GM18520 (cell line): ENCODE measurements around the gene FAM47B.

Experiments
- ATAC-seq: cut with Tn5 transposase; IDR thresholded peaks from one replicate; pipeline ENCODE4 v1.9.1; 2021; ENCODE audit not compliant: unreplicated experiment

The FAM47B gene

DNA sequence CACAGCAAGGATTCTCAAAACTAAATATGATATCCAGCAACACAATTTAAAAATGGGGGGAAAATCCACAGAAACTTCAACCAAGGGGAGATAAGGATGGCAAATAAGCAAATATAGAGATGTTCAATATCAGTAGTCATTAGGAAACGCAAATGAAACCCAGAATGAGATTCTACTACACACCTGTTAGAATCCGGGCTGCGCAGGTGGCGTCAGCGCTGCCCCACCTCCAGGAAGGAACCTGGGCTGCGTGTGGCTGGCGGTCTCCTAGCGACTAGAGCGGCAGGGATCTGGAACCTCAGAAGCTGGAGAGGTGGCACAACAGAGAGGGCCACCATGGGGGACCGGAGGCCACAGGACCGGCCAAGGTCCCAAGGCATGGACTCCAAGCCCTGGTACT is at the start of gene FAM47B:
FAM47B (plus strand) TSS at position 301 of the 400 bp plus-strand sequence; CDS start at position 337, 36 bp downstream.
- ATAC-seq = no peak

DNA sequence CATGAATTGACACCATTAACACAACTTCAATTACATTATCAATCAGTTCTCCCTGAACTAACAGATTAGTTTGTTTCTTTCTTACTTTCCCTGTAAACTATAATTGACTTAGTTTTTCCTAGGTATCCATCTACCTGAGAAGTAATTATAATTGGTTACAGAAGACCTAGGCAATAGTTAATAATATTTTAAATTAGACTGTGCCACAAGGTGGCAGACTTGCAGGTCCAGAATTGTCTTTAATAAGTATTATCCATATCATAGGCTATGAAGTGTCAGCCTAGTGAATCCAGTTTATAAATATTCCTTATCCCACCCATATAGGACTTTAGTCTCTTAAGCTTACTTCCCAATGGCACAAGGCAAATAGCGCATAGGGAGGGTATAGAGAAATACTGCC is 48.9 kb upstream of the FAM47B start:
- ATAC-seq = no peak

DNA sequence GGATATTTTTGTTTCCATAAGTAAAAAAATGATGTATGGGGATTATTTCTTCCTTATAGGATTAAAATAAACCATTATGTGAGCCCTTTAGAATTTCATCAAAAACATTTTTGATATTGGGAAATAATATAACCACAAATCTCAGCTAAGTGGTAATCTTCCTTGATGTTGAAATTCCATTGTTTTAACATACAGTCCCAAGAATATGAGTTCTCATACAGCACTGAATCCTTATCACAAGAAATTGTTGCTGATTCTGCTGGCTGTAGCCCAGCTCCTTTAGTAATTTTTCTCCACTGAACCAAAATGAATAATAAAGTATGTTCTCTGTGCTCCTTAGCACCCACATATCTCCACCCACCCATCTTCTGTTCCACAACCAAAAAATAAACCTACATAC is 41.9 kb upstream of the FAM47B start:
- ATAC-seq = no peak

DNA sequence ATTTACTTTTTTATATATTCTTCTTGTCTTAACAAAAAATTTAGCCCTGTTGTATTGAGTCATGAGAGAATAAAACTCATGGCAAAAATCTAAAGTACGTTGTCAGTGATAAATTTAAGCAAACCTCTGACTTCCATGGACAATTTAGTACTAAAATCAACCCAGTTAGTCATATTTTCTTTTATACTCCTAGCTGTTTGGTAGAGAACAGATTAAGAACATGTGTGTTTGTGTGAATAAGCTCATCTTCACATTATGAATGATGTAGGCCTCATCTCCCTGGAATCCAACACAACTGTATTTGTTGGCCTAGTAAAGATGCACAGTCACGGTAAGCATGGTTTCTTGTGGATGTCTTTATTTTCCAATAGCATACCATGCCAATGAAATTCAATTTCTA is 40.8 kb upstream of the FAM47B start:
- no peak for ATAC-seq

DNA sequence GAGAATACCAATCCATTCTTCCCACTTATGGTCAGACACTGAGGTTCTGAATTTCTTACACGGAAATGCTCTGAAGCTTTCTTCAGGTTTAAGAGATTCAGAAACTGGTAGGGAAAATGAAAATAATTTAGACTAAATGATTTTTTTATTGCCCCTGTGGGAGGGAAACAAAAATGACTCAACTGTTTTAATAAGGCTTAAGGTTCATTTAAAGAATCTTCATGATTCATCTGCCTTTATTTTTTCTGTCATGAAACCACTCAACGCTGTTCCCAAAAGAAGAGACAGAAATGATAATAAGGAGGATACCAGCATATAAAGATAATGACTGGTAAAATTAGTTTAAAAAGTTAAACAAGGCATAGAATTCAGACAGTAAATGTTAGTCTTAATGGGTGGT is 39.3 kb upstream of the FAM47B start:
- ATAC-seq = no peak

DNA sequence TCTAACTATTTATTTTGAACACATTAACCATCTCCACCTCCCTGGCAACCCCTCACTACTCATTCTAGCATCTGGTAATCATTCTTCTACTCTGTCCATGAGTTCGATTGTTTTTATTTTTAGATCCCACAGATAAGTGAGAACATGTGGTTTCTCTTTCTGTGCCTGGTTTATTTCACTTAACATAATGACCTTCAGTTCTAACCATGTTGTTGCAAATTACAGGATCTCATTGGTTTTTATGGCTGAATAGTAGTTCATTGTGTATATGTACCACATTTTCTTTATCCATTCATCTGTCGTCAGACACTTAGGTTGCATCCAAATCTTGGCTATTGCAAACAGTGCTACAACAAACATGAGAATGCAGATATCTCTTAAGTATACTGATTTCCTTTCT is 33.4 kb upstream of the FAM47B start:
- no peak for ATAC-seq

DNA sequence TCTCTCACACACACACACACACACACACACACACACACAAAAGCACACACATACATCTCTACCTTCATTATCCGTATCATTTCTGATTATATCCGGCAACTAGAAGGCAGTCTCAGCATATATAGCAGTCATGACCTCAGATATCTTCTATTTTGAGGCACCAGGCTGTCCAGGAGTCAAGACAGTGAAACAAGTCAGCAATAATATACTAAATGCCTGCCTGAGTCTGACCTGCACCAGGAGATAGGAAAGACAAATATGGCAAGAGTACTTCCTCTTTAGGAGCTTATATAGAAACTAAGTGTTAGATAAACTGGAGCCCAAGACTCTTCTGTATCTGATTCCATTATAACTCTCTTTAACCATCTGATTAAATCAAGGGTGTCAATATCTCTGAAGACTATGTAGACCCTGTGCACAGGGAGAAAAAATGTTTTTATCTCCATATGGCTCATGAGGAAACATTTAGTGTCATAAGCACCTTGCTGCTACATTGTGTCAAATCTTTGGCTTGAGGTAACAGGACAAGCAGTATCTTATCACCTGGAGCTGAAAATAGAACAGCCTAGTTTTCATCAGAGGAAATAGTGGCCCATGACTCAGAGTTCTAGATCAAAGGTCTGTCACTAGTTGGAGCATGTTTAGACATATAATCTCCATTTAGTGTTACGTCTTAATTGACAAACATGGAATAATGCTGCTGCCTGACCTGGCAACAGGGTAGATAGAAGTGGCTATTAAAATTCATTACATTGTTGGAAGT is 27.0 kb upstream of the FAM47B start:
- no peak for ATAC-seq

DNA sequence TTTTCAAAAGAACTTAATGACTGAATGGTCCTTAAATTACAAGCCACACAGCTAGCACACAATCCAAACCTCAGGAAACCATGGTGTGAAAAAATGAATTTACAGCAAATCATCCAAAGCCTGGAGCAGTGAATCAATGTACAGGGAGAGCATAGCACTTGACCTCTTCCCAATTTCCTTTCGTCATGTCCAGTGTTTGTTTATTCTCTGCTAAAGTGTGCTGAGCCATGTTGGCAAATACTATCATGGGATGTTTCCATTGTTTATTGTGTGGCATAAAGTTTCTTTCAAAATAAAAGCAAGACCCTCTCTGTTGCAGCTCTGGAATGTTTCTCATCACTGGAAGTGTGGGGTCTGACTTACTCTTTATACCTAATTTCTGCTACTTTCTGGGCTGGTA is 25.4 kb upstream of the FAM47B start:
- no peak for ATAC-seq

DNA sequence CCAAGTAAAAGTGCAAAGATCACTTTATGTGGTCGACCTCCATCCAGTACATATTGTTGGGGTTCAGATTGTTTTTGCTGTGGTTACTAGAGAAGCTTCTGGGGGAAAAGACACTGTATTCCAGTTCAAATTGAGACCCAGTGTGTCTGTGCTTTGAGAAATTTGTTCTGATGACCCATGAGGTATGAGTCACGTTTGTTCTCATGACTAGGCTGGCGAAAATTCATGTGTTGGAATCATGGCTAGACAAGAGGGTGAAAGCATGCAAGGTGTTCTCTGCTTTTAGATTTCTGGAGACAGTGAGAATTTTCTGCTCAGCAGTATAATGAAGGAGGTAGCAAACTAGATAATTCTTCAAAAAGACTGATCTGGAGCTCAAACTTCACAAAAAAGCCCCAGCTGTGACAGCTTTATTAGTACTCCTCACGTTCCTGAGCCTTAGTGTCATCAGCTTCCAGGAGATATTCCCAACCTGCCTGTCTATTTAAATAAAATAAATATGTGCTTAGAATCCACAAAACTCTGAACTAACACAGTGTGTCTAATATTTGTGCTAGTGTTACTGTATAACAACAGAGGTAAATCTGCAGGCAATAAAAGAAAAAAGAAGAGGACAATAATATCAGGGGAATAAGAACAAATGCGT is 24.4 kb upstream of the FAM47B start:
- no peak for ATAC-seq

DNA sequence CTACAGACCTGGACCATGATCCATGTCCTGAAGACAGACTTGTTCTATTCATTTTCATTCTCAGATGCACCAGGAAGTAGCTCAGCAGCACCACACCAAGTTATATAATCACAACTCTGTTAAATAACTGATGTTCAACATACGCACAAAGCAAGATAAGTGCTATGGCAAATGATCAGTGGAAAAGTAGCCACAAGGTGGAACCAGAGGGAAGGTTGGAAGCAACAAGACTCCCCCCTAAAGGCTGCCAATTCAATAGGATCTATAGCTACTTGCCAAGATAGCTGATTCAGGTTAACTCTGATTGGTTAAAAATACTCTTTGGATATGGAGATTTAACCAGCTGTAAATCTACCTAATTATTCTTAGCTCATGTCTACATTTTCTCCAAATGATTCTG is 23.7 kb upstream of the FAM47B start:
- ATAC-seq = no peak

DNA sequence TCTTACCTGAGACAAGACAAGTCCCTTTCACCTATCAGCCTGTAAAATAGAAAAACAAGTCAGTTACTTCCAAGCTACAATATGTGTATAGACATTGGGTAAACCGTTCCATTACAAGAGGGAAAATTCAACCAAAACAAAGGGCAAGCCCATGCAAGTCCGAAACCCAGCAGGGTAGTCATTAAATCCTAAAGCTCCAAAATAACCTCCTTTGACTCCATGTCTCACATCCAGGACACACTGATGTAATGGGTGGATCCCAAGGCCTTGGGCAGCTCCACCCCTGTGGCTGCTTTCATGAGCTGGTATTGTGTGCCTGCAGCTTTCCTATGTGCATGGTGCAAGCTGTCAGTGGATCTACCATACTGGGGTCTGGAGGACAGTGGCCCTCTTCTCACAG is 14.7 kb upstream of the FAM47B start:
- no peak for ATAC-seq

DNA sequence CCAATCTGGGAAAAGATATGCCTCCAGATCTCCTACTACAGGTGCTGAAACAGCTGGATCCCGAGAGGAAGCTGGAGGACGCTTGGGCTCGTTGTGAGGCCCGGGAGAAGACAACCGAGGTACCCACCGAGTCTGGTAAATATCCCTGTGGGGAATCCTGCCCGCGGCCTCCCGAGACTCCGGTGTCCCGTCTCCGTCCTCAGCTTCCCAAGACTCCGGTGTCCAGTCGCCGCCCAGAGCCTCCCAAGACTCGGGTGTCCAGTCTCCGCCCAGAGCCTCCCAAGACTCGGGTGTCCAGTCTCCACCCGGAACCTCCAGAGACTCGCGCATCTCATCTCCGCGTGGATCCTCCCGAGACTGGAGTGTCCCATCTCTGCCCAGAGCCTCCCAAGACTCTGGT is 639 bp downstream of the FAM47B start:
- no peak for ATAC-seq

DNA sequence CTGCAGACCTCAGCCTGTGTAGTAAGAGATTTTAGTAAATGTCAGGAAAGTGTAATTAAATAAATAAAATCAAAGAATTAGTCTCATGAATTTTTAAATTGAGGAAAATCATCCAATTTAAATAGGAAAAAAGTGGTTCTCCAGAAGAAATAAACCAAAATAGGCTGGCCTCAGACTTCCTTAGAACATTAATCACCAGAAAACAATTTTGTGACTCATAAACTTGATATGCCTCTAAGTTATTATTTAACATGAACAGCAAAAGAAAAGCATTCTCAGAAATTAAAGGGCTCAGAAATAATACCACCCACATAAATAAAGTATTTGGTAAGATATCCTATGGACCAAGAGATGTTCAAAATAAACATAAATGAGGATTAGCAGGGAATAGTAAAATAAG is 14.3 kb downstream of the FAM47B start:
- no peak for ATAC-seq

DNA sequence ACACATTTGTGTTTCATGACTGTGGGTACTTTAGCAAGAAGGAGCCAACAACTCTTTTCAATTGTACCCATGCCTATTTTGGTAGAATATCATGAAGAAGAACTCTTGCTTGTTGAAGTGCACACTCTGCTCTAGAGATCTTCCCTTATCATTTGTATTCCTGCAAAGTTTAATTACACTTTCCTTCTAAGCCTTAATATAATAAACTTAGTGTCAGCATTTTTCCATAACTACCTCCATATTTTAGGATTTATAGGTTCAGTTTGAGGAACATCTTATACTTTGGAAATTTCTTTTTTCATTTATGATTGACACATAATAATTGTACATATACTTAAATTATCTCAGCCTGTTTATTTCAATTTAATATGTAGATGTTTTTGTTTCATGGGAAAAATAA is 19.1 kb downstream of the FAM47B start:
- no peak for ATAC-seq

DNA sequence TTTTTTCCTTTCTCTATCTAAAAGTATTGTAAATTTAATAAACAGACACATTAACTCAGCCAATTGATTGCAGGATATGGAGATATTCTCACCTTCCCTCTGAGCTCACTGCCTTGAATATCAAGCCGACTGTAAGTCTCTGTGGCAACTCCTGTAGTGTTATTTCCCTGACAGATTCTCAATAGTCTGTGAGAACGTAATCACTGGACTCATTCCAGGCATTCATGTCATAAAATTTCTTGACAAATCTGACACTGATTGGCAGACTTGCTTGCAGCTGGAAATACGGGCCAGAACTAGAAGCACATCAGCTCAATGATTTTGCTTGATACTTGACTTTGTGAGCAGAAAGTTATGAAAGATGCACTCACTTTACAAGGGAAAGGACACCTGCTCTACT is 29.6 kb downstream of the FAM47B start:
- ATAC-seq = no peak

DNA sequence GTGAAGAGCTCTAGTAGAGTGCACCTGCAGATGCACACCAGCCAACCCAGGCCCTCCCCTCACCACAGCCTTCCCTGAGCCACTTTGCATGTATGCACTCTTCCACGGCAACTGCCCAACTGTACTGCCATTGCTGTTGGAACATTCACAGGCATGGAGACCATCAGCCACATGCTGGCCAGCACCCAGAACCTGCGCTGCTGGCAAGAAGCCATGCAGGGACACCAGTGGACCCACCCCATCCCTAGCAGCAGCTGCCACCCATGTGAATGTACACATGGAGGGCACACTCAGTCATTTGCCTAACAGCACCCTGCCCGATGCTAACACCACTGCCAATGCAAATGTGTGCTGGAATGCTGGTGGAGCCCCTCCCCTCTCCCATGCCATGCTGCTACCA is 35.6 kb downstream of the FAM47B start:
- no peak for ATAC-seq

DNA sequence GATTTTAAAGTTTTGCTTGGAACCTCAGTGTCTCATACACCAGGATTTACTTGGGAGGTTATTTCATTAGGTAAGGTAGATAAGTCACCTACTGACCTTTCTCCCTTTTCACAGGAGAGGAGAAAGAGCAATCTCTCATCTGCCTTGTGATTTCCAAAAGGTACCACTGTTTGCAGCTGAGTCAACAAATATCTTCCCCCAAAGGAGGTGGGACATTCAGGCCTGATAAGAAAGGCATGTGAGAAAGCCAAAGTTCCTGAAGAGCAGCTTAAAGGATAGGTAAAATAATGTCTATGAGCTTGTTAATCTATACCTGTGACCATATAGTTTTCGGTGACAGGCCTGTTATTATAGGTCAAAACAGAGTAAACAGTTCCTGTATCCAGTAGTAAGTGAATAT is 45.0 kb downstream of the FAM47B start:
- ATAC-seq = no peak
